Coronary artery (tissue), 2 donors: ENCODE measurements around the gene KRTAP17-1.
A peak's percentile ranks its signal among the peaks of the same experiment; 100 is the strongest.

Experiments
- DNase-seq: peaks from one replicate; pipeline ENCODE4 v3.0.0-alpha.2; 2017; ENCODE audit warnings: low spot score
- H3K27ac ChIP-seq, 2 donors: fragments of 200-600 bp; sonication (generic); one replicate each; pipeline ENCODE4 v1.5.1; 2016 to 2019
- H3K4me3 ChIP-seq: fragments of 200-600 bp; sonication (generic); 2 replicates; pipeline ENCODE4 v1.5.1; 2016; ENCODE audit warnings: mild to moderate bottlenecking, moderate library complexity
- CTCF ChIP-seq: fragments of 200-600 bp; sonication (generic); IDR thresholded peaks from one replicate; pipeline ENCODE4 v1.5.1; 2019; ENCODE audit warnings: antibody characterized with exemption

KRTAP17-1 gene

GRCh38 chr17:41324180-41325075 is 8.9 kb upstream of the KRTAP17-1 start:
- no peak overlapping the region for H3K4me3 ChIP-seq
- no peak for TF ChIP-seq CTCF
- H3K27ac ChIP-seq, result no peak overlapping the region
- DNase-seq, result no peak

GRCh38 chr17:41322903-41323895 is 7.7 kb upstream of the KRTAP17-1 start:
- no peak for TF ChIP-seq CTCF
- Histone ChIP-seq H3K27ac (no peak overlapping the region), H3K4me3 (no peak overlapping the region)
- no peak for DNase-seq

GRCh38 chr17:41322094-41322902 is 6.8 kb upstream of the KRTAP17-1 start:
- Histone ChIP-seq H3K4me3 (no peak overlapping the region), H3K27ac (no peak overlapping the region)
- DNase-seq, result no peak
- TF ChIP-seq CTCF, result peak; percentile 25

- Histone ChIP-seq H3K4me3 (no peak overlapping the region), H3K27ac (no peak overlapping the region)
- no peak for TF ChIP-seq CTCF
- DNase-seq, result no peak
Observed at GRCh38 chr17:41318231-41318630, 2.7 kb upstream of the KRTAP17-1 start.

- H3K27ac ChIP-seq, result no peak overlapping the region
- no peak overlapping the region for H3K4me3 ChIP-seq
- no peak for DNase-seq
- no peak for TF ChIP-seq CTCF
Observed at GRCh38 chr17:41315814-41316445, 420 bp upstream of the KRTAP17-1 start.

GRCh38 chr17:41311111-41311510 is 4.4 kb downstream of the KRTAP17-1 start:
- TF ChIP-seq CTCF, result no peak
- no peak for DNase-seq
- H3K27ac ChIP-seq, result no peak overlapping the region
- no peak overlapping the region for H3K4me3 ChIP-seq
